HepG2 (cell line): ENCODE data around the gene NADK2. TPM values are rescaled to one million over a fixed set of nuclear protein-coding genes. Genes with fewer than 3 reads are reported as not detected.

ENCODE experiments used
- AHR ChIP-seq: IDR thresholded peaks from 2 replicates; pipeline ENCODE4 v1.6.1; 2018; ENCODE audit warnings: missing genetic modification reagents, missing compliant biosample characterization
- ATM ChIP-seq: fragments of 450-650 bp; IDR thresholded peaks from 2 replicates; pipeline ENCODE4 v1.7.1; 2017; ENCODE audit warnings: mild to moderate bottlenecking, borderline replicate concordance
- YEATS2 ChIP-seq: sonication (generic); formaldehyde crosslinking; IDR thresholded peaks from 2 replicates; pipeline ENCODE4 v1.4.0; 2020; ENCODE audit warnings: missing genetic modification reagents, borderline replicate concordance
- ZNF484 ChIP-seq: sonication (generic); formaldehyde crosslinking; IDR thresholded peaks from 2 replicates; pipeline ENCODE4 v1.5.1; 2020; ENCODE audit warnings: mild to moderate bottlenecking, low read depth, missing genetic modification reagents, borderline replicate concordance
- polyA plus RNA-seq, 8 experiments: library from polyadenylated mRNA; depleted of rRNA in 3 of 8; stranded (reverse) in 7 of 8; unstranded in 1 of 8; fragments of >200 nt; fragmentation: Illumina TruSeq in 4 of 8; extraction: Trizol in 4 of 8; gene quantifications; 2 replicates each; pipeline versions ENCODE4 v1.2.1 to v1.2.3, GENCODE V29; 2011 to 2016; ENCODE audit warnings: low read depth in 4 of 8, missing spikeins in 1 of 8, mixed read lengths in 1 of 8; ENCODE audit not compliant: insufficient read depth in 1 of 8
- total RNA-seq, 5 experiments: library from RNA; depleted of rRNA; stranded (reverse); fragments of >200 nt; fragmentation: Illumina TruSeq; extraction: Trizol; gene quantifications; 2 replicates each; pipeline ENCODE4 v1.2.3, GENCODE V29; 2016; ENCODE audit warnings: low read depth in 1 of 5
- TF ChIP-seq, protein P1 (sequence below): sonication (generic); formaldehyde crosslinking; conservative IDR thresholded peaks from 2 replicates; pipeline ENCODE4 v1.4.0; 2020; ENCODE audit warnings: mild to moderate bottlenecking, missing genetic modification reagents, moderate library complexity
- TF ChIP-seq, protein P2 (sequence below): IDR thresholded peaks from 2 replicates; pipeline ENCODE4 v1.6.1; 2016; ENCODE audit warnings: missing compliant biosample characterization, missing genetic modification reagents, borderline replicate concordance
- TF ChIP-seq, protein P3 (sequence below), 2 experiments: sonication (generic) in 1 of 2; formaldehyde crosslinking in 1 of 2; IDR thresholded peaks; 2 replicates each; pipeline versions ENCODE4 v1.5.1 to v1.6.1; 2011 to 2020; ENCODE audit warnings: borderline replicate concordance in 1 of 2, low read depth in 1 of 2, low read length in 1 of 2, mild to moderate bottlenecking in 1 of 2, missing genetic modification reagents in 1 of 2, moderate library complexity in 1 of 2
- TF ChIP-seq, protein P4 (sequence below): sonication (generic); formaldehyde crosslinking; IDR thresholded peaks from 2 replicates; pipeline ENCODE4 v1.5.1; 2020; ENCODE audit warnings: mild to moderate bottlenecking, missing genetic modification reagents, moderate library complexity

The NADK2 gene
- total and polyA plus RNA-seq, 2 of the 13 experiments (the other 11 are each of a cell fraction or from before 2014, with no cell fraction given), result 13.9 to 71.4 TPM

DNA sequence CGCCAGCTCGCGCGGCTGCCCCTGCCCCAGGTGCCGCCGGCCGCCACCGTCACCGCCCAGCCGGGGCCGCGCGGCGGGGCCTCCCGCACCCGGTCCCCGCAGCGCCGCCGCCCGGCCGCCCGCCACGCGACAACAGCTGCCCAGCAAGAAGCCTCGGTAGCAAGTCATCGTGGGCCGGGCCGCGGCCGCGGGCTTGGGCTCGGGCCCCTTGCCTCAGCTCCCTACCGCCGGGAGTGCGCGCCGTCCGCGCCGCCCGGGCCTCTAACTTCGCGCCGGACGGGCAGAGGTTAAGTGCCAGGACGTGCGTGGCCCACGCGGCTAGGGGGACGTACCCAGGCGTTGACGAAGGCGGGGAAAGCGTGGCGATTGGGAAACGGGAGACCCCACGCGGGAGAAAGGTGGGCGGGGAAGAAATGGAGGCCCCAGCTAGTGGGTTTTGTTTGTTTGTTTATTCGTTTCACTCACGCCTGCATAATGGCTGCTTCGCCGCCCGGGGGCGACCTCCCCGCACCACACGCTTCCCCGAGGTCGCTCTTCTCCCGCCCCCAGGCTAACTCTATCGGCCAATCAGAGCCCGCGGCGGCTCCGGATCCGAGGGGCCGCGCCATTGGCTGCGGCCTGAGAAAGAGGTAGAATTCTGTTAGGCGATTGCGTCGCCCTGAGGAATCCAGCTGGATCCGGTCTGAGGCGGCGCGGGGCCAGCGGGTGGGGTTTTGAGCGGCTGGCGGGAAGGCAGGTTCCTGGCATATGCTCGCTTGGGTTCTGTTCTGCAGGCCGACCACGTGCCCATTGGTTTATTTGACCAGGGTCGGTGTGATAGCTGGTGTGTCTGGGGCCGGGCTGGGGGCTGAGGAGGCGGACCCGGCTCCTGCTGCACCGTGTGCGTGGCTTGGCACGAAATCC, at the start of gene NADK2 (continued):
- TF ChIP-seq, protein P1, sequence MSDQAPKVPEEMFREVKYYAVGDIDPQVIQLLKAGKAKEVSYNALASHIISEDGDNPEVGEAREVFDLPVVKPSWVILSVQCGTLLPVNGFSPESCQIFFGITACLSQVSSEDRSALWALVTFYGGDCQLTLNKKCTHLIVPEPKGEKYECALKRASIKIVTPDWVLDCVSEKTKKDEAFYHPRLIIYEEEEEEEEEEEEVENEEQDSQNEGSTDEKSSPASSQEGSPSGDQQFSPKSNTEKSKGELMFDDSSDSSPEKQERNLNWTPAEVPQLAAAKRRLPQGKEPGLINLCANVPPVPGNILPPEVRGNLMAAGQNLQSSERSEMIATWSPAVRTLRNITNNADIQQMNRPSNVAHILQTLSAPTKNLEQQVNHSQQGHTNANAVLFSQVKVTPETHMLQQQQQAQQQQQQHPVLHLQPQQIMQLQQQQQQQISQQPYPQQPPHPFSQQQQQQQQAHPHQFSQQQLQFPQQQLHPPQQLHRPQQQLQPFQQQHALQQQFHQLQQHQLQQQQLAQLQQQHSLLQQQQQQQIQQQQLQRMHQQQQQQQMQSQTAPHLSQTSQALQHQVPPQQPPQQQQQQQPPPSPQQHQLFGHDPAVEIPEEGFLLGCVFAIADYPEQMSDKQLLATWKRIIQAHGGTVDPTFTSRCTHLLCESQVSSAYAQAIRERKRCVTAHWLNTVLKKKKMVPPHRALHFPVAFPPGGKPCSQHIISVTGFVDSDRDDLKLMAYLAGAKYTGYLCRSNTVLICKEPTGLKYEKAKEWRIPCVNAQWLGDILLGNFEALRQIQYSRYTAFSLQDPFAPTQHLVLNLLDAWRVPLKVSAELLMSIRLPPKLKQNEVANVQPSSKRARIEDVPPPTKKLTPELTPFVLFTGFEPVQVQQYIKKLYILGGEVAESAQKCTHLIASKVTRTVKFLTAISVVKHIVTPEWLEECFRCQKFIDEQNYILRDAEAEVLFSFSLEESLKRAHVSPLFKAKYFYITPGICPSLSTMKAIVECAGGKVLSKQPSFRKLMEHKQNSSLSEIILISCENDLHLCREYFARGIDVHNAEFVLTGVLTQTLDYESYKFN, result peak; percentile 50; the same call in 1 of the 2 replicates
- 0 out of 2 replicates have a peak, but pooled peaks have one; percentile 22 for TF ChIP-seq ZNF484
- TF ChIP-seq YEATS2, result peak; percentile 80
- TF ChIP-seq, protein P2, sequence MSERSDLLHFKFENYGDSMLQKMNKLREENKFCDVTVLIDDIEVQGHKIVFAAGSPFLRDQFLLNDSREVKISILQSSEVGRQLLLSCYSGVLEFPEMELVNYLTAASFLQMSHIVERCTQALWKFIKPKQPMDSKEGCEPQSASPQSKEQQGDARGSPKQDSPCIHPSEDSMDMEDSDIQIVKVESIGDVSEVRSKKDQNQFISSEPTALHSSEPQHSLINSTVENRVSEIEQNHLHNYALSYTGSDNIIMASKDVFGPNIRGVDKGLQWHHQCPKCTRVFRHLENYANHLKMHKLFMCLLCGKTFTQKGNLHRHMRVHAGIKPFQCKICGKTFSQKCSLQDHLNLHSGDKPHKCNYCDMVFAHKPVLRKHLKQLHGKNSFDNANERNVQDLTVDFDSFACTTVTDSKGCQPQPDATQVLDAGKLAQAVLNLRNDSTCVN, result no peak; the same call in 1 of the 2 replicates
- TF ChIP-seq AHR (CRISPR knock-in tag), result no peak; the same call in 1 of the 2 replicates
- TF ChIP-seq, protein P3, sequence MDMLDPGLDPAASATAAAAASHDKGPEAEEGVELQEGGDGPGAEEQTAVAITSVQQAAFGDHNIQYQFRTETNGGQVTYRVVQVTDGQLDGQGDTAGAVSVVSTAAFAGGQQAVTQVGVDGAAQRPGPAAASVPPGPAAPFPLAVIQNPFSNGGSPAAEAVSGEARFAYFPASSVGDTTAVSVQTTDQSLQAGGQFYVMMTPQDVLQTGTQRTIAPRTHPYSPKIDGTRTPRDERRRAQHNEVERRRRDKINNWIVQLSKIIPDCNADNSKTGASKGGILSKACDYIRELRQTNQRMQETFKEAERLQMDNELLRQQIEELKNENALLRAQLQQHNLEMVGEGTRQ (IDR thresholded peaks at IDR 0.05; ENCODE audit: low read depth, low read length), result 0 out of 2 replicates have a peak, but pooled peaks have one; percentile 36
- TF ChIP-seq, protein P3 (CRISPR knock-in tag; IDR thresholded peaks at IDR 0.05; ENCODE audit: borderline replicate concordance), result peak; percentile 60; the same call in 1 of the 2 replicates
- TF ChIP-seq ATM, result no peak
- TF ChIP-seq, protein P4, sequence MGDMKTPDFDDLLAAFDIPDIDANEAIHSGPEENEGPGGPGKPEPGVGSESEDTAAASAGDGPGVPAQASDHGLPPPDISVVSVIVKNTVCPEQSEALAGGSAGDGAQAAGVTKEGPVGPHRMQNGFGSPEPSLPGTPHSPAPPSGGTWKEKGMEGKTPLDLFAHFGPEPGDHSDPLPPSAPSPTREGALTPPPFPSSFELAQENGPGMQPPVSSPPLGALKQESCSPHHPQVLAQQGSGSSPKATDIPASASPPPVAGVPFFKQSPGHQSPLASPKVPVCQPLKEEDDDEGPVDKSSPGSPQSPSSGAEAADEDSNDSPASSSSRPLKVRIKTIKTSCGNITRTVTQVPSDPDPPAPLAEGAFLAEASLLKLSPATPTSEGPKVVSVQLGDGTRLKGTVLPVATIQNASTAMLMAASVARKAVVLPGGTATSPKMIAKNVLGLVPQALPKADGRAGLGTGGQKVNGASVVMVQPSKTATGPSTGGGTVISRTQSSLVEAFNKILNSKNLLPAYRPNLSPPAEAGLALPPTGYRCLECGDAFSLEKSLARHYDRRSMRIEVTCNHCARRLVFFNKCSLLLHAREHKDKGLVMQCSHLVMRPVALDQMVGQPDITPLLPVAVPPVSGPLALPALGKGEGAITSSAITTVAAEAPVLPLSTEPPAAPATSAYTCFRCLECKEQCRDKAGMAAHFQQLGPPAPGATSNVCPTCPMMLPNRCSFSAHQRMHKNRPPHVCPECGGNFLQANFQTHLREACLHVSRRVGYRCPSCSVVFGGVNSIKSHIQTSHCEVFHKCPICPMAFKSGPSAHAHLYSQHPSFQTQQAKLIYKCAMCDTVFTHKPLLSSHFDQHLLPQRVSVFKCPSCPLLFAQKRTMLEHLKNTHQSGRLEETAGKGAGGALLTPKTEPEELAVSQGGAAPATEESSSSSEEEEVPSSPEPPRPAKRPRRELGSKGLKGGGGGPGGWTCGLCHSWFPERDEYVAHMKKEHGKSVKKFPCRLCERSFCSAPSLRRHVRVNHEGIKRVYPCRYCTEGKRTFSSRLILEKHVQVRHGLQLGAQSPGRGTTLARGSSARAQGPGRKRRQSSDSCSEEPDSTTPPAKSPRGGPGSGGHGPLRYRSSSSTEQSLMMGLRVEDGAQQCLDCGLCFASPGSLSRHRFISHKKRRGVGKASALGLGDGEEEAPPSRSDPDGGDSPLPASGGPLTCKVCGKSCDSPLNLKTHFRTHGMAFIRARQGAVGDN (CRISPR knock-in tag), result peak; percentile 96
